Measurements from ENCODE around the gene CEP104.

DNA sequence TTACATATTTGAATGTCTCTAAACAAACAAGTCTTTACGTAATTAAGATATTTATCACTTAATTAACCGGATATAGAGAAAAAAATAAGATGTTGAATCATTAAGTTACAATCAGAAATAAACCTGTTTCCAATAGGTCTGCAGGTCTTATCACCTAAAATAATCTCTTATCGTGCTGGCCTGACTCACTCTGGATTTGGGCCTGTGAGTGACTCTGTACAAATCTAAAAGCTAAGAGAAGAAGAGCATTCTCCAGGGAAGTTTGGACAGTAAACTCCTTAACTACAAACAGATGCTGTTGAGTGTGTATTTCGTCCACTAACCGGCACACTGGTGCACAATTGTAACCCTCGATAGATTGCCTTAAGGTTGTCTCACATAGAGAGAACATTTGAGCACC, 25.3 kb downstream of the CEP104 start:
- TF ChIP-seq, protein P1, sequence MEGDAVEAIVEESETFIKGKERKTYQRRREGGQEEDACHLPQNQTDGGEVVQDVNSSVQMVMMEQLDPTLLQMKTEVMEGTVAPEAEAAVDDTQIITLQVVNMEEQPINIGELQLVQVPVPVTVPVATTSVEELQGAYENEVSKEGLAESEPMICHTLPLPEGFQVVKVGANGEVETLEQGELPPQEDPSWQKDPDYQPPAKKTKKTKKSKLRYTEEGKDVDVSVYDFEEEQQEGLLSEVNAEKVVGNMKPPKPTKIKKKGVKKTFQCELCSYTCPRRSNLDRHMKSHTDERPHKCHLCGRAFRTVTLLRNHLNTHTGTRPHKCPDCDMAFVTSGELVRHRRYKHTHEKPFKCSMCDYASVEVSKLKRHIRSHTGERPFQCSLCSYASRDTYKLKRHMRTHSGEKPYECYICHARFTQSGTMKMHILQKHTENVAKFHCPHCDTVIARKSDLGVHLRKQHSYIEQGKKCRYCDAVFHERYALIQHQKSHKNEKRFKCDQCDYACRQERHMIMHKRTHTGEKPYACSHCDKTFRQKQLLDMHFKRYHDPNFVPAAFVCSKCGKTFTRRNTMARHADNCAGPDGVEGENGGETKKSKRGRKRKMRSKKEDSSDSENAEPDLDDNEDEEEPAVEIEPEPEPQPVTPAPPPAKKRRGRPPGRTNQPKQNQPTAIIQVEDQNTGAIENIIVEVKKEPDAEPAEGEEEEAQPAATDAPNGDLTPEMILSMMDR (conservative IDR thresholded peaks at IDR 0.05 in 1 of 2, IDR thresholded peaks at IDR 0.05 in 1 of 2; ENCODE audit: low read depth in 1 of 2, low read length in 2 of 2), result no peak
- TF ChIP-seq EZH2 (IDR thresholded peaks at IDR 0.05; ENCODE audit: low read length, missing control alignments), result no peak

Data from fibroblast of lung (primary cell).